ENCODE data around the gene OTOG. TPM values are rescaled to one million over a fixed set of nuclear protein-coding genes. Genes with fewer than 3 reads are reported as not detected.

OTOG gene
- total RNA-seq, 2 donors from 2014 or later = not detected

DNA sequence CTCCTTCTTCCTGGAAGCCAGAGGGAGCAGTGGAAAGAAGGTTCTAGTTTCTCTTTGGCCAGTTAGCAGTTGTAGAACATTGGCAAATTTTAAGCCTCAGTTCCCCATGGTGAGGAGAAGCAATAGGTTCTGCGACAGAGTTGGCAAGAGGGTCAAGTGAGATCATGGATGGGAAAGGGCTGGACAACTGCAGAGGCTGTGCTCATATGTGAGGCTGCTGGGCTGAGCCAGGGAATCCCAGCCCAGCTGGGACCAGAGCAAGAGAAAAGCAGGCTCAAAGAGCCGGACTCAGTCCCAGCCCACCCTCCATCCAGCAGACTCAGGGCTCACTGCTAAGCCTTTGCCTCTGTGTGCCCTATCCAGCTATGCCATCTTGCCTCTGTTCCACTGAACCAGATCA is 105.5 kb downstream of the OTOG start:
- intact Hi-C loops (cut with DNase I) = no loop called here
- no peak for DNase-seq (ENCODE audit: low spot score)

DNA sequence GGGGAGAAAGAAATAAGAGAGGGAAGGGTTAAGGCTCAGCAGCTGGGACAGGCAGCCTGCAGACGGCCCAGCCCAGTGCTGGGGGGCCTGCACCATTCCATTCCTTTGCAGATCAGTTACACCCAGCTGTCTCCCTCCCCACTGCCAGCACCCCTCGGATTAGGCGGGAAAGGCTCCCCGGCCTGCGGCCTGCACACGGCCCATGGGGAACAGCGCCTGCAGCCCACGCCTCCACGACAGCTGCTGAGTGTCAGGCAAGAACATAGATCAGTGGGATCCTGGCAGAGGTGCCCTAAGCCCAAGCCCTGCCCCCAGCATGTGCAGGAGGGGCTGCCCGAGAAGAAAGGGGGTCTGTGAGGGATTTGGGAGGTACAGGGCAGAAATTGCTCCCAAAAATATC is 106.6 kb downstream of the OTOG start:
- DNase-seq (ENCODE audit: low spot score) = no peak
- intact Hi-C loops (cut with DNase I) = no loop called here

DNA sequence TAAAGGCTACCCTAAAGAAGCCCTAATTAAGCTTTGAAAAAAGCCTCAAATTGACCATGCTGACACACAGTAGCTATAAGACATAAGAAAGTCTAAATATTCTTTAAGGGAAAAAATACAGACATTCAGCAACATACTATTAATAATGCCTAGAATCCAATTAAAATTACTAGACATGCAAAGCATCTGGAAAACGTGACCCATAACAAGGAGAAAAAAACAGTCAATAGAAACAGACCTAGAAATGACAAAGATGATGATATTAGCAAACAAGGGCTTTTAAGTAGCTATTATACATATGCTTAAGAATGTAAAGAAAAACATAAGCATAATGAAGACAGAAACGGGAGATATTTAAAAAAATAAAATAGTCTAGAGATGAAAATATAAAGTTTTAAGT is 108.6 kb downstream of the OTOG start:
- no peak for DNase-seq (ENCODE audit: low spot score)
- intact Hi-C loops (cut with DNase I) = no loop called here

DNA sequence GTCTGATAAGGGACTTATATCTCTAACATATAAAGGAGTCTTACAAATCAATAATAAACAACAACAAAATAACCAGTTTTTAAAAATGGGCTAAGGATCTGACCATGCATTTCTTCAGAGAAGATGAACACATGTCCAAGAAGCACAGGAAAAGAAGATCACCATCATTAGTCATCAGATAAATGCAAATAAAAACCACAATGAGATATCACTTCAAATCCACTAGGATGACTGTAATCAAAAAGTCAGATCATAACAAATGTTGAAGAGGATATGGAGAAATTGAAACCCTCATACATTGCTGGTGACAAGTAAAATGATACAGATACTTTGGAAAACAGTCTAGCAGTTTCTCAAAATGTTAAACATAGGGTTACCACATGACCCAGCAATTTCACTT is 111.2 kb downstream of the OTOG start:
- intact Hi-C loops (cut with DNase I) = no loop called here

DNA sequence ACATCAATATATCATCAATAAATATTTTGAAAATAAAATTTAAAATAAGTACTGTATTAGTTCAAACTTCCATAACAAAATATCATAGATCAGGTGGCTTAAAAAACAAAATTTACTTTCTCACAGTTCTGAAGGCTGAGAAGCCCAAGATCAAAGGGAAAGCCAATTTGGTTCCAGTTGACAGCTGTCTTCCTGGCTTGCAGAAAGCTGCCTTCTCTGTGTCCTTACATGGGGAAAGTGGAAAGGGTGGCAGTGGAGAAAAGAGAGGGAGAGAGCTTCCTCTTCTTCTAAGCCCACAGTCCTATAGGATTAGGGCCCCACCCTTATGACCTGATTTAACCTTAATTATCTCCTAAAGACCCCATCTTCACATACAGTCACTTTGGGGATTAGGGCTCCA is 121.1 kb downstream of the OTOG start:
- no peak for DNase-seq (ENCODE audit: low spot score)
- intact Hi-C loops (cut with DNase I) = loop anchor here in 1 of 2 donors (5.0 kb wide), 1 partner anchor 559 kb away; no protein-coding TSS in a partner anchor

More for the DNA sequence above, 111.2 kb downstream of the OTOG start:
- no peak for DNase-seq (ENCODE audit: low spot score)

DNA sequence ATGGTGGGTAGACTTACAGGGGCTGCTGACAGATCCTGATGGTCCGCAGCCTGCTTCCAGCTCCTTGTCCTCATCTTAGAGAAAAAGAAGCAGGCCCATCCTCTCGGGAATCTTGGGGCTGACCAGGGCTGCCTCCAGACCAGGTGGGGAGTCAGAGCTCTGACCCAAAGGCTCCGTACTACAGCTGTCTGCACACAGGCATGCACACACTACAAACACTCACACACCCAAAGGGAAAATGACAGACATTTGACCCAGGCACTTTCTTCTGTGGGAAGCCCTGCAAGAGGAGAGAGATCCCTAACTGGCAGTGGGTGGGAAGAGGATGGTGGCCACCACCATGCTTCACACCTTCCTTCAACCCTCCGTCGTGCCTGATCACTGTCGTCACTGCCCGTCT is 125.4 kb downstream of the OTOG start:
- DNase-seq (ENCODE audit: low spot score) = no peak
- intact Hi-C loops (cut with DNase I) = no loop called here

DNA sequence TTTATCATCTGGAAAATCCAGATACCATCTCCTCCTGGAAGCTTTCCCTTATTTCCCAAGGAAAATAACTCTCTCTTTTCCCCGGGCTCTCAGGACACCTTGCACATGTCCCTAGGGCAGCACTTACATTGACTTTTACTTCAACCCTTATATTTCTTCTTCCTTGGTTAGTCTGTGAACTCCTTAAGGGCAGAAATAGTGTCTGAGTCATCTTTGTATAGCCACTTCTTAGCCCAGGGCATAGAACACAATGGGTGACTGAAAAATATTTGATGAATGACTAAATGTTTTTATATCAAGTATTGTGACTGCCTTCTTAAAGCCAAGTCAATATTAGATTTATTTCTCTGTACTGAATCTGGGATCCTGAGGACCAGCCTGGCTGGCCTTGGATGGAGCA is 126.9 kb downstream of the OTOG start:
- intact Hi-C loops (cut with DNase I) = no loop called here

DNA sequence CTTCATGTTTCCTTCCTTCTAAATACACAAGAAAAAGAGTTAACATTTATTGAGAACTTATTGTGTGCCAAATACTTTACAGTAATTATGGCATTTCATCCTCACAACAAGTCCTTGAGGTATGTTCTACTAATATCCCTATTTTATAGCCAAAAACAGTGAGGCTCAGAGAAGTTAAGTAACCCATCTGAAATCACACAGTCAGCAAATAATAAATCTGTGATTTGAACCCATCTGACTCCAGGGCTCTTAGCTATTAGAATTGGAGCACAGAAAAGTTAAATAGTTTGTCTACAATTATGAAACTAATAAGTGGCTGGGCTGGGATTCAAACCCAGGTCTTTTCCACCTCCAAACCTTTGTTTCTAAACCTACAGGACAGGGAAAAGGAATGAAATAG is 135.8 kb downstream of the OTOG start:
- DNase-seq (ENCODE audit: low spot score) = no peak
- intact Hi-C loops (cut with DNase I) = no loop called here

More for the DNA sequence above, 126.9 kb downstream of the OTOG start:
- no peak for DNase-seq (ENCODE audit: low spot score)

DNA sequence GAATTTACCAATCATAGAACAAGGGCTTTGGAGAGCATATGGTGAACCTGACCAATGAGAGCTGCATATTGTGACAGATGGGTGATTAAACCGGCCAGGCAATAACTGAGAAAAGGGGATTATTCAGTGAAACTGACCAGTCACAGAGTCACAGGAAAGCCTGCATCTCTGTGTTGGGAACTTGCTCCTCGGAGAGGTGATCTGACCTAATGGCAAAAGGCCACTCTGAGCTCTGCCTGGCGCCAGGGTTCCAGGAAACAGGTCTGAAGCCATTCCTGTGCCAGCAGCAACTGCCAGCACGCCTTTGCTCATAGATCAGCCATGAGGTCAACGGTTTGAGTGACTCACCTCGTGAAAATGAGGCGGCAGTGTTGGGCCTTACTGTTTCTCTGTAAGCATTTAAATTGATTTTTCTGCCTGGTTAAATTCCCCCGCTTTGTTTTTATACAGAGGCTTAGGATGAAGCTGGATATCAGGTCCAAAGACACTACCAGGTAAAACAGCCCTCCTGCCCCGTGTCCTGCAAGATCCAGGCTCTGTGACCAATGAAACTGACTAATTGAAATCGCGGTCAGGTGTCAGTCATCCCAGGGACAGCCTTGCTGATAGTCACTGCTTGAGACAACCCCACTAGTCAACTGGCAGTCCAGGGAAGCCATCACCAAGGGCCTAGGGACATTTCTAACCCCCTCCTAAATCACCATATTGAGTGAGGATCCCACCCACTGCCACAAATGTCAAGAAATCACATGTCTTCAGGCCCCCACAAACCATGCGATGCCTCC is 136.5 kb downstream of the OTOG start:
- intact Hi-C loops (cut with DNase I) = no loop called here

DNA sequence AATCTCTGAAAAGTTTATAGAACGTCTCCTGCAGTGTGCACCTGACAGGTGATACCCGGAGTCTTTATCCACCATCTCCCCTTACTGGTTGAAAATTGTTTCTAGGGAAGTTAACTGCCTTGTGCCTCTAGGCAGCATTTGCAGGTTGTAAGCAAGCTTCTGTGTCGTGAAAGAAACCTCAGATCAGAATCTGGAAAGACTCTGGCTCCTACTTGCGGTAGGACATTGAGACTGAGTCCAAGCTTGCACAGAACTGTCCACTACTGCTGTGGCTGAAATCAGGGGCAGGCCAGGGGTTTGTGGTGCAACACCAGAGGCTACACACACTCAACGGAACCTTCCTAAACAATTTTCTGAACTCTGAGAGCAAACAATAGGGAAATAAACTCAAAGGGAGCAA is 137.5 kb downstream of the OTOG start:
- intact Hi-C loops (cut with DNase I) = no loop called here
- no peak for DNase-seq (ENCODE audit: low spot score)

More for the DNA sequence above, 136.5 kb downstream of the OTOG start:
- no peak for DNase-seq (ENCODE audit: low spot score)

DNA sequence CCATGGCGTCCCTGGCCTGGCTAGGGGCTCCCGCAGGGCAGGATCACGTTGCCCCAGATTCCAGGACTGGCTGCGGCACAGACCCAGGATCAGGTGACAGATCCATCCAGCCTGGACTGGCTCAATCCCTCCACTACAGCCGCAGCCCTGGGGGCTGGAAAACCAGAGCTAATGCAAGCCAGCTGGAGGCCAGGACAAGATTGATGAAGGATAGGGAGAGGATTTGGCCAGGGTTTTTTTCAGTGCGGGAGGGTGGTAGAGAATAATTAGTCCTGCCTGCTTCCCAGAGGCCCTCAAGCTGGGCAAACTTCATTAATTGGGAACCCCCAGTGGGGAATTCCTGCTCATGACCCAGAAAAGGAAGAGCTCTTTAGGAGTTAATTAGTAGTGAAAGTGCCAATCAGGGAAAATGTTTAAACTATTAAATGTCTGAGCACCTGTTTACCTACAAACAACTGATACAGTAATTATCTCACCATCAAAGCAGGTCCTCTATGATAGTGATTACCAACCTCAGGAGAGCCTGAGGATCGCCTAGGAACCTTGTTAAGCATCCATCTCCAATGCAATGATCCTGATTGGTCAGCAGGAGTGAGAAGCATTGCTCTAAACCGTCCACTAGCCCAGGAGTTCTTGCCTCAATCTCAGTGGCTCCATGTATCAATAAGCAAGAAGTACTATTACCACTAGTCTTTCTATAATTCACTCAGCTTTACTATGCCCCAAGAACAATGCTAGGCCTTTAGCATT is 139.3 kb downstream of the OTOG start:
- DNase-seq (ENCODE audit: low spot score) = no peak
- intact Hi-C loops (cut with DNase I) = no loop called here

DNA sequence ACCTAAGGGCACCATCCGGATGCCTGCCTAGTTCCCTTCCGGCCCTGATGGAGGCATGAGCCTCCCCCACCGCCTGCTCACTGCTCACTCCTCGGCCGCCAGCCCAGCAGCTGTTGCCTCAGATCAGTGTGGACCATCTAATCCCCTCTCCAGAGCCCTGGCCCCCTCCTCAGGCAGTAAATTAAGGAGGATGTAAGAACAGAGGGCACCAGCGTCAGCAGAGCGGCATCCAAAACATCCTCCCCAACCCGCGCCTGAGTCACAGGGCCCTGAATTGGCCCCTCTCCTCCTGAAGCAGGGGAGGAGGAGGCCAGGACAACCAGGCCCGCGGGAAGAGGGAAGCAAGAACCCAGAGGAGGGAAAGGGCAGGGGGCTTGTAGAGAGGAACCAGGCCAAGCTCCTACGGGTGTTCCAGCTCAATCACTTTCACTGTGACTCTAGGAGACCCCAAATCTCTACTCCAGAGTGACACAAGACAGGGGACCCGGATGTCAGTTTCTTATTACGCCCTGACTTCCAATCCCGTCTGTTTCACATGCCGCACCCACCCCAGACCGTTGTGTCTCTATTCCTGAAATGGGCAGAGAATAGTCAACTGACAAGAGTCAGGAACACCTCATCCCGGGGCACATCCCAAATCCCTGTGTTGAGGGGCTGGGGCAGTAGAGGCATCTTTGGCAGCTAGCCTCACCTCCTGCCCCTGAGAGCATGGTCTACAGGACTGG is 141.0 kb downstream of the OTOG start:
- intact Hi-C loops (cut with DNase I) = no loop called here
- no peak for DNase-seq (ENCODE audit: low spot score)

DNA sequence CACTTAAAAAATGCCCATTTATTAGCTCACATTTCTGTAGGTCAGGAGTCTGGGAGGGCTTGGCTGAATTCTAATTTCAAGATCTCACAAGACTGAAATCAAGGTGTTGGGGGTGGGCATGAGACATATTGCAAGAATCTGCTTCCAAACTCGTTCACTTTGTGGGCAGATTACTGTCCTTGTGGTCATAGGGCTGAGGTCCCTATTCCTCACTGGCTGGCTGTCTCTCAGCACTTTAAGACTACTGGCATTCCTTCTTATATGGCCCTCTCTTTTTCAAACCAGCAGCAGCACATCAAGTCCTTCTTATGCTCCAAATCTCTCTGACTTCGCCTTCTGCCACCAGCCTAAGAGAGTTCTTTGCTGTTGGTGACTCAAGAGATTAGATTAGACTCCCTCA is 144.5 kb downstream of the OTOG start:
- DNase-seq (ENCODE audit: low spot score) = no peak
- intact Hi-C loops (cut with DNase I) = no loop called here

DNA sequence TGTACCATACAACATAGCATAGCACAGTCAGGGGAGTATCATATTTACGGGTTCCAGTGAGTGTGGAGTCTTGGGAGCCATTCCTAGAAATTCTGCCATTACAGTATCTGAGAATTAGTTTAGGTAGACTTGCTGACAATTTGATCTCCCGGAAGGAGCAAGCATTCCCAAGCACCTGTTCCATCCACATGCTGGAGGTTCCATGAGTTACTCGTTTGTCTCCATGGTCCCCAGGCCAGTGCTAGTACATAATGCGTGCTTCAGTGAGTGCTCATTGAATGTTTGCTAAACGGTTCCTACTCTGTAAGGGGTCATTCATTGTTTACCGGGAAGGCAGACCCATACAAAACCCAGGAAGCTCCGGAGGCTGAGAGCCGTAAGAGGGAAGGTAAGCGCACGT is 144.9 kb downstream of the OTOG start:
- no peak for DNase-seq (ENCODE audit: low spot score)
- intact Hi-C loops (cut with DNase I) = no loop called here

DNA sequence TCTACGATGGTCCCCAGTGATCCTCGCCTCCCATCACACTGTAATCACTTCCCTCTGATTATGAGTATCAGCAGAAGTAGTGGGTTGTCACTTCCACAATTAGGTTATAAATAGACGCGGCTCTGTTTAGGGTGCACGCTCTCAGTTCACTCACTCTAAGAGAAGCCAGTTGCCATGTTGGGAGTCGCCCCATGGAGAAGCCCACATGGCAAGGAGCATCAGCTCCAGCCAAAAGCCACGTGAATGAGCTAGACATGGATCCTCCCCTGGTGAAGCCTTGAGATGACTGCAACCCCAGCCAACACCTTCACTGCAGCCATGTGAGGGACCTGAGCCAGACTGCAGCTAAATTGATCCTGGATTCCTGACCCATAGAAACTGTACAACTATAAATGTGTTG is 145.9 kb downstream of the OTOG start:
- no peak for DNase-seq (ENCODE audit: low spot score)
- intact Hi-C loops (cut with DNase I) = no loop called here

DNA sequence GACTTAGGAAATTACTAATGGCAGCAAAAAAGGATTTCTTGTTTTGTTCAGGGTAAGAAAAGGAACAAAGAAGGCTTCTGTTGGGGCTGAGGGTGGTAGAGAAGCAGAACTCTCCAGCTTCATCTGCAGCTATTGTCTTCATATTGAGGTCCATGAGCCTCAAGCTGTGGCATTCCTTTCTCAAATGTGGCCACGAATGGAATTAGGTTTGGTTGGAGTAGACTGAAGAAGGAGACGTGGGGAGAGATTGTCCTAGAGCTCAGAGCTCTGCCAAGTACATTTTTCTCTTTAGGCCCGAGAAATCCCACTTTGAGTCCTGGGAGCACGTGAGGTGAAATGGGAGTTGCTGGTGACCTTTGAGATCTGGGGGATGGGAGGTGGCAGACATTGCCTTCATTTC is 146.5 kb downstream of the OTOG start:
- intact Hi-C loops (cut with DNase I) = no loop called here
- DNase-seq (ENCODE audit: low spot score) = no peak

DNA sequence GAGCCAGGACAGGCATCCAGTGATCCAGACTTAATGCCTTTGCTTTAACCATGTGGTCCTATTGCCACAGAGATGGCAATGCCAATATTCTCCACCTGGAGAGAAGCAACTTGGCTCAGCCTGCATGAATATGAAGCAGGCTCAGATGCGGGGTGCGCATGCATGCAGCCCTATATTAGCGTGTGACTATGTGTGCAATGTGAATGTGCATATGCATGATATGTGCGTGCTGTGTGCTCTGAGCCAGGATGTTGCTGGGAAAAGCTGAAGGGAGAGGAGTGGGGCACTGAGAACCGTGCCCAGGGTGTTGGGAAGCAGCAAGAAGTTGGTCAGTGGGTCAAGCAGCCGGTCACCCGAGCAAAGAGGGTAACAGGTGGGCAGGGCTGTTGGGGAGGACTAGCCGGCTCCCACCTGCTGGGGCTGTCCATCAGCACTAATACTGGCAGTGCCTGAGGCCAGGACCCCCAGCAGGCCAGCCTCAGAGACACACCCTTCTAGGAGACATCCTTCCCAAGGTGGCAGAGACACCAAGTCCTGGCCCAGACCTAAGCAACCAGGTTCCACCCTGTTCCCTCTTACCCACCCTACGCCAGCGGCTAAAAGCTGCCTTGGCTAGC is 147.5 kb downstream of the OTOG start:
- DNase-seq (ENCODE audit: low spot score) = no peak
- intact Hi-C loops (cut with DNase I) = no loop called here

DNA sequence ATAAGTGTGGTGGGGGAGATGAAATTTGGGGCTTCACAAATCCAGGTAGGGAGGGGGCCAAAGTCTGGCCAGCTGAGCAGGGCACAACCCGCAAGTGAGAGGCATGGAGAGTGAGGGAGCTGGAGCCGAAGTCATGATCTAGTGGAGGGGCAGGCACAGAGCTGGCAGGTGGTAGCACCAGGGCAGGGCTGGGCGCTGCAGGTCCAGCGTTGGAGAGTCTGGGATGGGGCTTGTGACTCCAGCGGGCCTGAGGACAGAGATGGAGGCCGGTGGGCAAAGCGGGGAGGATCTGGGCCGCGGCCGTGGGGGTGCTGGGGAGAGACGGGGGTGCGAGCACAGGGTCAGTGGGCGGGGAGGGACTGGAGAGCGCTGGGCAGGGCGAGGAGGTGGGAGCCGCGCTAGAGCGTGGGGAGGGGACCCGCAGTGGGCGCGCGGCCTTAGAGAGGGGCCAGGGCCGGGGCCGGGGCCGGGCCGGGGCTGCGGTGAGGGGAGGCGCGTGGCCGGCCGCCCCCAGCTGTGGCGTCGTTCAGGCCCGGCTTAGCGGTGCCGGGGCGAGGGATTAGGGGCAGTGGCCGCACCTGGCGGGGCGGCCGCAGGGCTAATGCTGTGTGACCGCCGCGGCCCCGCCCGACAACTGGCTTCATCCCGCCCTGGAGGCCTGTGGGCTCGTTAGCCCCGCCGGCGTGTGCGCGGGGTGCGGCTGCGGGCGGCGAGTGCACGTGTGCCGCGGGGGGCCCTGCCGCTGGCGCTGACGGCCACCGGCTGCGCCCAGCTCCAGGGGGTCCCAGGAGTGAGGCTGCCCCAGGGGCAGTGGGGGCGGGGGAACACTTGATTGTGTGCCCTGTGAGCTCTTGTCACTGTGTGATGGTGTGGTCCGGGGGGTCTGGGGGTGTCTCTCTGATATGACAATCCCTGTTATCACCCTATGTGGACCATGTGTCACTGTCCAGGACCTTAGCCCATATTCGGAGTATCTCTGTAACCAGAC is 148.7 kb downstream of the OTOG start:
- no peak for DNase-seq (ENCODE audit: low spot score)
- intact Hi-C loops (cut with DNase I) = no loop called here

DNA sequence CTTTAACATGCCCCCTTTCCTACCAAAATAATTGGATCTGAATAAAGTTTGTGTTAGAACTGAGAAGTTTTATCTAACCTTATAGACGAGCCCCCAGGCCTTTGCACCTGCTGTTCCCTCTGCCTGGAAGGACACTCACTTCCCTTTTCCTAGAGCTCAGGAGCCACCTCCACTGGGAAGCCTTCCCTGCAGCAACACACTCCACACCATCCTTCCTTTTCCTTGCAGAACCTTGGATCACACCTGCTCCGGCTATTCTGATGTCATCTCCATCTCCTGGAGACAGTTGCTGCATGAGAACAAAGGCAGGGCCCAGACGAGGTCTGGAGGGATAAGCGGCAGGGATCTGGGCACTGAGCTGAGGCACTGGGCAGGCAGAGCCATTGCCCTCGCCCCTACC is 149.7 kb downstream of the OTOG start:
- intact Hi-C loops (cut with DNase I) = no loop called here
- no peak for DNase-seq (ENCODE audit: low spot score)

Data from posterior vena cava (tissue), 2 donors.